ENCODE results near the gene ODC1.

ODC1 gene

GRCh38 chr2:10434886-10435819 is 13.0 kb downstream of the ODC1 start:
- H3K36me3 ChIP-seq (ENCODE audit: insufficient read depth, low read length): peaks cover 21% of the 10 kb centered on the region
- no peaks in the 10 kb centered on the region for H3K9me2 ChIP-seq (ENCODE audit: low read depth, low read length)
- H3K79me2 ChIP-seq (ENCODE audit: insufficient read depth, low read length): no peaks in the 10 kb centered on the region
- H3K4me3 ChIP-seq (ENCODE audit: low read depth, low read length, poor library complexity, severe bottlenecking): no peak overlapping the region
- H4K20me1 ChIP-seq (ENCODE audit: insufficient read depth, low read length): no peaks in the 10 kb centered on the region
- H3K9ac ChIP-seq (ENCODE audit: low read length): no peak overlapping the region
- TF ChIP-seq EZH2 (IDR thresholded peaks at IDR 0.05; ENCODE audit: borderline replicate concordance, low read length): no peak
- TF ChIP-seq CTCF (IDR thresholded peaks at IDR 0.05; ENCODE audit: low read length): peak; percentile 94
- H3K27me3 ChIP-seq (ENCODE audit: insufficient read depth, low read length): no peaks in the 10 kb centered on the region
- H3K4me1 ChIP-seq (ENCODE audit: insufficient read depth, low read length, severe bottlenecking): peaks cover 13% of the 10 kb centered on the region
- H3K27ac ChIP-seq (ENCODE audit: low read depth, low read length, poor library complexity, severe bottlenecking): no peak overlapping the region
- no peak overlapping the region for H2AFZ ChIP-seq (ENCODE audit: low read length)
- peaks cover 16% of the 10 kb centered on the region; the same call in 1 of the 2 replicates for H3F3A ChIP-seq (ENCODE audit: insufficient read depth, low read length)
- no peaks in the 10 kb centered on the region for H3K9me3 ChIP-seq (ENCODE audit: low read length)
- no peak overlapping the region for H3K4me2 ChIP-seq (ENCODE audit: low read length)

GRCh38 chr2:10433947-10434885 is 13.9 kb downstream of the ODC1 start:
- no peak overlapping the region for H3K4me2 ChIP-seq (ENCODE audit: low read length)
- H3K79me2 ChIP-seq (ENCODE audit: insufficient read depth, low read length): no peaks in the 10 kb centered on the region
- no peak overlapping the region for H2AFZ ChIP-seq (ENCODE audit: low read length)
- no peaks in the 10 kb centered on the region for H3K27me3 ChIP-seq (ENCODE audit: insufficient read depth, low read length)
- TF ChIP-seq EZH2 (IDR thresholded peaks at IDR 0.05; ENCODE audit: borderline replicate concordance, low read length): no peak
- TF ChIP-seq CTCF (IDR thresholded peaks at IDR 0.05; ENCODE audit: low read length): no peak
- no peak overlapping the region for H3K9ac ChIP-seq (ENCODE audit: low read length)
- no peak overlapping the region for H3K27ac ChIP-seq (ENCODE audit: low read depth, low read length, poor library complexity, severe bottlenecking)
- H3K9me2 ChIP-seq (ENCODE audit: low read depth, low read length): no peaks in the 10 kb centered on the region
- H3K9me3 ChIP-seq (ENCODE audit: low read length): no peaks in the 10 kb centered on the region
- peaks cover 12% of the 10 kb centered on the region for H3K36me3 ChIP-seq (ENCODE audit: insufficient read depth, low read length)
- peaks cover 10% of the 10 kb centered on the region; the same call in 1 of the 2 replicates for H3F3A ChIP-seq (ENCODE audit: insufficient read depth, low read length)
- peaks cover 13% of the 10 kb centered on the region for H3K4me1 ChIP-seq (ENCODE audit: insufficient read depth, low read length, severe bottlenecking)
- no peaks in the 10 kb centered on the region for H4K20me1 ChIP-seq (ENCODE audit: insufficient read depth, low read length)
- no peak overlapping the region for H3K4me3 ChIP-seq (ENCODE audit: low read depth, low read length, poor library complexity, severe bottlenecking)

GRCh38 chr2:10433264-10433946 is 14.7 kb downstream of the ODC1 start:
- no peaks in the 10 kb centered on the region for H3K79me2 ChIP-seq (ENCODE audit: insufficient read depth, low read length)
- H3F3A ChIP-seq (ENCODE audit: insufficient read depth, low read length): peaks cover 4% of the 10 kb centered on the region; the same call in 1 of the 2 replicates
- H3K4me1 ChIP-seq (ENCODE audit: insufficient read depth, low read length, severe bottlenecking): peaks cover 13% of the 10 kb centered on the region
- H3K9me3 ChIP-seq (ENCODE audit: low read length): no peaks in the 10 kb centered on the region
- H3K4me3 ChIP-seq (ENCODE audit: low read depth, low read length, poor library complexity, severe bottlenecking): no peak overlapping the region
- H3K27me3 ChIP-seq (ENCODE audit: insufficient read depth, low read length): no peaks in the 10 kb centered on the region
- H4K20me1 ChIP-seq (ENCODE audit: insufficient read depth, low read length): no peaks in the 10 kb centered on the region
- no peak overlapping the region for H3K4me2 ChIP-seq (ENCODE audit: low read length)
- no peak overlapping the region for H3K27ac ChIP-seq (ENCODE audit: low read depth, low read length, poor library complexity, severe bottlenecking)
- TF ChIP-seq CTCF (IDR thresholded peaks at IDR 0.05; ENCODE audit: low read length): no peak
- no peak for TF ChIP-seq EZH2 (IDR thresholded peaks at IDR 0.05; ENCODE audit: borderline replicate concordance, low read length)
- H3K9ac ChIP-seq (ENCODE audit: low read length): no peak overlapping the region
- H3K36me3 ChIP-seq (ENCODE audit: insufficient read depth, low read length): peaks cover 4% of the 10 kb centered on the region
- H2AFZ ChIP-seq (ENCODE audit: low read length): no peak overlapping the region
- H3K9me2 ChIP-seq (ENCODE audit: low read depth, low read length): no peaks in the 10 kb centered on the region
